ENCODE results near the gene YAF2. TPM values are rescaled to one million over a fixed set of nuclear protein-coding genes. Genes with fewer than 3 reads are reported as not detected.

YAF2 gene
- total RNA-seq, 1 donor from 2014 or later = 52.5 TPM

DNA sequence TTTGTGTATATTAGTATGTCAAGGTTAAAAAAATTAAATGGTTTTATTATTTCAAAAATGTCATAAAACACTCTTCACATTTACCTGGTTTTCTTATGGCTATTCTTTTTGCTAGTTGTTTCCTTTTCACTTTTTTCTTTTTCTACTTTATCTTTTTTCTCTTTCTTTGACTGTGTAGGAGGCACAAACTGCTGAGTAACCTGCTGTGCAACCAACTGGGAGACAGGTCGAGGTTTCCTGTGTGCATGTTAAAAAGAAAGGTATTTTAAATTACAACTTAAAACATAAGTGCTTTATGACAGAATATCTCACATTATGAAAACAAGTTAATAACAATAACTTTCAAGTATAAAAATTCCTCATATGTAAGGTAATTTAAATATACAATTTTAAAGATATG lies 76.5 kb downstream of the YAF2 start:
- DNase-seq = no peak
- Mint-ChIP-seq H3K36me3 (ENCODE audit: unreplicated experiment) (no peaks in the 10 kb centered on the region), H3K4me1 (ENCODE audit: low read depth, unreplicated experiment) (no peaks in the 10 kb centered on the region), H3K4me3 (ENCODE audit: unreplicated experiment) (no peak overlapping the region), H3K27me3 (ENCODE audit: unreplicated experiment) (no peaks in the 10 kb centered on the region), H3K27ac (ENCODE audit: unreplicated experiment) (no peak overlapping the region), H3K9me3 (ENCODE audit: unreplicated experiment) (no peaks in the 10 kb centered on the region)
- TF ChIP-seq, protein P1, sequence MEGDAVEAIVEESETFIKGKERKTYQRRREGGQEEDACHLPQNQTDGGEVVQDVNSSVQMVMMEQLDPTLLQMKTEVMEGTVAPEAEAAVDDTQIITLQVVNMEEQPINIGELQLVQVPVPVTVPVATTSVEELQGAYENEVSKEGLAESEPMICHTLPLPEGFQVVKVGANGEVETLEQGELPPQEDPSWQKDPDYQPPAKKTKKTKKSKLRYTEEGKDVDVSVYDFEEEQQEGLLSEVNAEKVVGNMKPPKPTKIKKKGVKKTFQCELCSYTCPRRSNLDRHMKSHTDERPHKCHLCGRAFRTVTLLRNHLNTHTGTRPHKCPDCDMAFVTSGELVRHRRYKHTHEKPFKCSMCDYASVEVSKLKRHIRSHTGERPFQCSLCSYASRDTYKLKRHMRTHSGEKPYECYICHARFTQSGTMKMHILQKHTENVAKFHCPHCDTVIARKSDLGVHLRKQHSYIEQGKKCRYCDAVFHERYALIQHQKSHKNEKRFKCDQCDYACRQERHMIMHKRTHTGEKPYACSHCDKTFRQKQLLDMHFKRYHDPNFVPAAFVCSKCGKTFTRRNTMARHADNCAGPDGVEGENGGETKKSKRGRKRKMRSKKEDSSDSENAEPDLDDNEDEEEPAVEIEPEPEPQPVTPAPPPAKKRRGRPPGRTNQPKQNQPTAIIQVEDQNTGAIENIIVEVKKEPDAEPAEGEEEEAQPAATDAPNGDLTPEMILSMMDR (IDR thresholded peaks at IDR 0.05; ENCODE audit: partially characterized antibody, unreplicated experiment) = no peak

DNA sequence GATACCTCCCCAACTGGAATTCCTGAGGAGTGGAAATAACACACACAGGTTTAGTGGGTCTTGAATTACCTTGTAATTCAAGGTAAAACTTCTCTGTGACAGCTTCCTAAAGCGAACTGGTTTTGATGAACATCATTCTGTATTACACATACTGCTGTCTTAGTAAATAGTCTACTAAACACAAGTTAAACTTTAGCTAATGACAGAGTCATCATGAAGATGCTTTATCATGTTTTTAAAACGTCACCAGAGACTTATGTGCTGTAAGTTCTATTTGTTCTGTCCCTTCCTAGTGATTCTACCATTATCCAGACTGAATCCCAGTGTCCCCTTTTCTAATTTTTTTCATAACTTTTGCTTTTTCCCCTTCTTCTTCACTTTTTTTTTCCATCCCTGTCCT lies 81.8 kb downstream of the YAF2 start:
- Mint-ChIP-seq H3K9me3 (ENCODE audit: unreplicated experiment) (no peaks in the 10 kb centered on the region), H3K27ac (ENCODE audit: unreplicated experiment) (no peak overlapping the region), H3K36me3 (ENCODE audit: unreplicated experiment) (no peaks in the 10 kb centered on the region), H3K4me3 (ENCODE audit: unreplicated experiment) (no peak overlapping the region), H3K4me1 (ENCODE audit: low read depth, unreplicated experiment) (no peaks in the 10 kb centered on the region), H3K27me3 (ENCODE audit: unreplicated experiment) (no peaks in the 10 kb centered on the region)
- DNase-seq = no peak
- TF ChIP-seq, protein P1 (IDR thresholded peaks at IDR 0.05; ENCODE audit: partially characterized antibody, unreplicated experiment) = no peak

GRCh38 chr12:42145552-42146215 lies 92.4 kb downstream of the YAF2 start:
- Mint-ChIP-seq H3K4me1 (ENCODE audit: low read depth, unreplicated experiment) (peaks cover 17% of the 10 kb centered on the region), H3K27ac (ENCODE audit: unreplicated experiment) (no peak overlapping the region), H3K27me3 (ENCODE audit: unreplicated experiment) (peaks cover 7% of the 10 kb centered on the region), H3K36me3 (ENCODE audit: unreplicated experiment) (no peaks in the 10 kb centered on the region), H3K9me3 (ENCODE audit: unreplicated experiment) (peaks cover 6% of the 10 kb centered on the region), H3K4me3 (ENCODE audit: unreplicated experiment) (peak overlapping the region; percentile 90)
- DNase-seq = no peak
- TF ChIP-seq, protein P1 (IDR thresholded peaks at IDR 0.05; ENCODE audit: partially characterized antibody, unreplicated experiment) = no peak

DNA sequence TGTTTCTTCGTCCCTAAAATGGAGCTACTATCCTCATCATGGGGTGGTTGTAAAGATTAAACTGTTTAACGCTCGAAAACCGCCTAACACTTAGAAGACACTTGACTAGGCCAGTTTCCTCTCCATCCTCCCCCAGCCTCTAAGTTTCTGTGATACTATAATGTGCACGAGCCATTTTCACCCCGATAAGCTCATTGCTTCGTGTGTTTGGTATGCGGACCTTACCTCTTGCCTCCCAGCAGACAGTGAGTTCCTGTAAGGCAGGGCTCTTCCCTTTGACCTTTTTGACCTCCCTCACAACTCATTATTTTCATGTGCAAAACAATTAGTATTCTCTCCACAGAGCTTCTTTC lies 92.9 kb downstream of the YAF2 start:
- Mint-ChIP-seq H3K27ac (ENCODE audit: unreplicated experiment) (peak overlapping the region; percentile 19), H3K4me3 (ENCODE audit: unreplicated experiment) (peak overlapping the region; percentile 90), H3K9me3 (ENCODE audit: unreplicated experiment) (peaks cover 6% of the 10 kb centered on the region), H3K4me1 (ENCODE audit: low read depth, unreplicated experiment) (peaks cover 17% of the 10 kb centered on the region), H3K36me3 (ENCODE audit: unreplicated experiment) (no peaks in the 10 kb centered on the region), H3K27me3 (ENCODE audit: unreplicated experiment) (peaks cover 7% of the 10 kb centered on the region)
- DNase-seq = no peak
- TF ChIP-seq, protein P1 (IDR thresholded peaks at IDR 0.05; ENCODE audit: partially characterized antibody, unreplicated experiment) = no peak

DNA sequence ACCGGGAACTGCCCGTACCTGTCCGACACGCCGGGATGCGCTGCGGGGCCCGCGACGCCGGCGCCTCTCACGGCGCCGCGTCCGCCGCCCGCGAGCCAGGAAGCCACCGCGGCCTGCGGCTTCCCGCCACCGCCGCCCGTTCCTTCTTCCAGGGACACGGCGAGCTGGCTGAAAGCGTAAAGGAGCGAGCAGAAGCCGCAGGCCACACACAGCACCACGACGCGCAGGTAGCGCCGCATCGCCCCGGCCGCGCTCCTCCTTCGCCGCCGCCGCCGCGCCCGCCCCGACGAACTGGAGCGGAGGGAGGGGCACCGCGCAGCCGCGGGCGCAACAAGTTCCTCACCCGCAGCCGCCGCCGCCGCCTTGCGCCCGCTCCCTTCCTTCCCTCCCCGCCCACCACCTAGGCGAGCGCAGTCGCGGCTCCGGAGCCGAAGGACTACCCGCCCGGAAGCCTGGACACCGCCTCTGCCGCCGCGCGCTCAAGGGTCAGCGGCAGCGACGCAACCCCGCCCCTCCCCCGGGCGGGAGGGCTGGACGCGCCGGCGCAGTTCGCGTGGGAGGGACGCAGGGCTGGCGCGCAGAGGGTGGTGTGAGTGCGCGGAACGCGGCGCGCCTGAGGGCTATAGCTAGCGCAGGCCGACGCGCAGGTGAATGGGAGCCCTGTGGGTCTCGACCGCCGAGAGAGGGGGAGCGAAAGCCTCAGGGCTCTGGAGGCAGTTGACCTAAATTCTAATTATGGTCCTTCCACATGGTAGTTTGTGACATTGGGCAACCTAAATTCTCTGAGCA lies 93.4 kb downstream of the YAF2 start, which contains the start of gene GXYLT1:
Gene GXYLT1, minus strand, starts transcription at position 467 of the 789 bp plus-strand sequence. Its CDS starts 228 bp downstream, at position 239.
- Mint-ChIP-seq H3K4me3 (ENCODE audit: unreplicated experiment) (peak within 1 kb of the TSS; percentile 95), H3K36me3 (ENCODE audit: unreplicated experiment) (no peaks in the 10 kb centered on the region), H3K27ac (ENCODE audit: unreplicated experiment) (peak within 1 kb of the TSS; percentile 40), H3K27me3 (ENCODE audit: unreplicated experiment) (peaks cover 7% of the 10 kb centered on the region), H3K9me3 (ENCODE audit: unreplicated experiment) (peaks cover 6% of the 10 kb centered on the region), H3K4me1 (ENCODE audit: low read depth, unreplicated experiment) (peaks cover 17% of the 10 kb centered on the region)
- DNase-seq = peak; percentile 92
- TF ChIP-seq, protein P1 (IDR thresholded peaks at IDR 0.05; ENCODE audit: partially characterized antibody, unreplicated experiment) = no peak

Measured in glutamatergic neuron (in vitro differentiated cells).